Motor neuron (in vitro differentiated cells): ENCODE measurements around the gene MYRIP. TPM values are rescaled to one million over a fixed set of nuclear protein-coding genes. Genes with fewer than 3 reads are reported as not detected.
"Not testable (repeated sequence)": the region's sequence is repeated elsewhere in the genome, so short reads cannot be mapped to it uniquely, and the experiment has no call there.

Experiments used
- ATAC-seq, 8 experiments: fragments of 200-7000 bp; cut with Tn5 transposase; replicated peaks in 6 of 8; 2 replicates each; pipeline ENCODE4 v1.8.0; 2021; ENCODE audit warnings: mild to moderate bottlenecking in 8 of 8, moderate library complexity in 8 of 8
- H3K27ac ChIP-seq, 2 donors: fragments of 250-450 bp; sonication (Bioruptor Pico); 2 replicates each; pipeline ENCODE4 v1.9.0; 2021; ENCODE audit warnings: antibody characterized with exemption in 2 of 2, mild to moderate bottlenecking in 2 of 2, moderate library complexity in 1 of 2
- H3K4me1 ChIP-seq, 2 donors: fragments of 250-450 bp; sonication (Bioruptor Pico); replicated peaks in 1 of 2; 2 replicates each; pipeline ENCODE4 v1.6.1; 2021; ENCODE audit warnings: antibody characterized with exemption in 2 of 2, mild to moderate bottlenecking in 2 of 2, moderate library complexity in 1 of 2
- H3K4me3 ChIP-seq, 5 donors: fragments of 250-450 bp; sonication (Bioruptor Pico); 2 replicates each; pipeline ENCODE4 v1.9.0; 2021; ENCODE audit warnings: antibody characterized with exemption in 5 of 5, mild to moderate bottlenecking in 5 of 5, moderate library complexity in 4 of 5
- WGBS, 10 experiments: fragments of 450-650 bp; shearing (Covaris generic); methylation state at CpG; one replicate each; pipeline ENCODE4 v1.0.0; 2022; 5-methylcytosine and 5-hydroxymethylcytosine counted together
- in situ Hi-C, 9 experiments: fragments of 400-800 bp; cut with MboI; loops; one replicate each; pipeline ENCODE4 v1.15.0; 2021; ENCODE audit warnings: low sequenced_read_pairs in 9 of 9, low pct_unique_long_range_greater_than_20kb in 2 of 9; ENCODE audit not compliant: unreplicated experiment in 9 of 9
- total RNA-seq, 8 experiments: library from RNA; unstranded; fragments of 300-600 nt; gene quantifications; 2 replicates each; pipeline versions ENCODE4 v1.2.3 to v1.2.4, GENCODE V29; 2022

MYRIP gene
- total RNA-seq, 8 experiments from 2014 or later: 1.5 to 10.1 (median 3.2) TPM

DNA sequence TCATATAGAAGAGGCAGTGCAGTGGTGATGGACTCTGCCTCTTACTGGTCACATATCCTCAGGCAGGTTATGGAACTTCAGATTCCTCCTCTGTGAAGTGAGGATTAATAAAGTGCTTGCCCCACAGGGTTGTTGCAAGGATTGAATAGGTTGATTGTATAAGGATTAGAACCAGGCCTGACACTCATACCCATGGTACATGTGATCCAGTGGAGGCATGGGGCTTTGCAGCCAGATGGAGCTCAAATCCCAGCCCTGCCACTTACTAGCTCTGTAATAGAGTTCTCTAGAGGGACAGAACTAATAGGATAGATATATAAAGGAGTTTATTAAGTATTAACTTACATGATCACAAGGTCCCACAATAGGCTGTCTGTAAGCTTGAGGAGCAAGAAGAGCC lies 315.5 kb downstream of the MYRIP start:
- peaks cover 16 to 17% of the 10 kb centered on the region in 2 donors for H3K4me1 ChIP-seq
- no peak for ATAC-seq
- no peak overlapping the region for H3K4me3 ChIP-seq
- no peak overlapping the region for H3K27ac ChIP-seq
- in situ Hi-C loops: no loop called here

DNA sequence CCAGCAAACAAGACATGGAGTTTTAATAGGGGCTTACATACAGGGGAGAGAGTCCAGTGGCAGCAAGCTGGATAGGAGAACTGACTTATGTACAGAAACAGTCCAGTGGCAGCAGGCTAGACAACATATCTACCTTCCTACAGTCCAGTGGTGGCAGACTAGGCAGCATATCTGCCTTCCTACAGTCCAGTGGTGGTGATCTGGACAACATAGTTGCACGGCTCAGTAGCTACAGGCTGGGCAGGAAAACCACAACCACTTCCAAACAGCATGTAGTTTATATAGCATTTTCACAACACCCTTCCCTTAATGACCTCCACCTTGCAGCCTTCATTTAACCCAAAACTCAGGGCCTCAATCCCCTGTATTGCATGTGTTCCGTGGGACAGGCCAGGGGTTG lies 318.8 kb downstream of the MYRIP start:
- no peak for ATAC-seq
- WGBS, 10 experiments: 50 to 100% (median 80%) methylated on average over 1 to 2 of the region's 2 CpGs; no CpG with 5 or more reads in 3 of the 10 experiments
- Histone ChIP-seq H3K4me1 (no peaks in the 10 kb centered on the region), H3K4me3 (no peak overlapping the region), H3K27ac (no peak overlapping the region)
- in situ Hi-C loops: no loop called here

- H3K4me3 ChIP-seq: no peak overlapping the region
- 46 to 100% (median 100%) methylated on average over 1 to 3 of the region's 3 CpGs; no CpG with 5 or more reads in 1 of the 10 experiments for WGBS, 10 experiments
- ATAC-seq: no peak
- in situ Hi-C loops: no loop called here
- H3K4me1 ChIP-seq: no peaks in the 10 kb centered on the region
- no peak overlapping the region for H3K27ac ChIP-seq
Measured at GRCh38 chr3:40129510-40129909, 320.1 kb downstream of the MYRIP start.

GRCh38 chr3:40129981-40130380 lies 320.6 kb downstream of the MYRIP start:
- Histone ChIP-seq H3K4me1 (no peaks in the 10 kb centered on the region), H3K27ac (no peak overlapping the region), H3K4me3 (no peak overlapping the region)
- 43 to 100% (median 82%) methylated on average over 1 to 2 of the region's 2 CpGs; no CpG with 5 or more reads in 1 of the 10 experiments for WGBS, 10 experiments
- no peak for ATAC-seq
- in situ Hi-C loops: no loop called here

DNA sequence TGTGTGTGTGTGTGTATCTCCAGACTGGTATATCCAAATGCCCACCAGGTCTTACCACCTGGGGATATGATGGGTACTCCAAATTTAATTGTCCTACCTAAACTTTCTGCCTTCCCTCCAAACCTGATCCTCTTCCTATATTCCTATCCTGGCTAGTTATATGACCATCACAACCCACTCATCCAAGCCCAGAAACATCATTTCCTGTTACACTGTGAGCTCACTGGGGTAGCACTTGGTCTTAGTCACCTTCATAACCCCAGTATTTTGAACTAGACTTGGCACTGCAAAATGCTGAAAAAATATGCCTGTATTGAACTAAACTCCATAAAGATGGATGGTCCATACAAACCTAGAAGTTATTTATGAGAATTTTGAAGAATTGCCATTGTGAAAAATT lies 321.3 kb downstream of the MYRIP start:
- in situ Hi-C loops: no loop called here
- ATAC-seq: no peak
- no peak overlapping the region for H3K4me3 ChIP-seq
- H3K4me1 ChIP-seq: no peaks in the 10 kb centered on the region
- H3K27ac ChIP-seq: no peak overlapping the region

DNA sequence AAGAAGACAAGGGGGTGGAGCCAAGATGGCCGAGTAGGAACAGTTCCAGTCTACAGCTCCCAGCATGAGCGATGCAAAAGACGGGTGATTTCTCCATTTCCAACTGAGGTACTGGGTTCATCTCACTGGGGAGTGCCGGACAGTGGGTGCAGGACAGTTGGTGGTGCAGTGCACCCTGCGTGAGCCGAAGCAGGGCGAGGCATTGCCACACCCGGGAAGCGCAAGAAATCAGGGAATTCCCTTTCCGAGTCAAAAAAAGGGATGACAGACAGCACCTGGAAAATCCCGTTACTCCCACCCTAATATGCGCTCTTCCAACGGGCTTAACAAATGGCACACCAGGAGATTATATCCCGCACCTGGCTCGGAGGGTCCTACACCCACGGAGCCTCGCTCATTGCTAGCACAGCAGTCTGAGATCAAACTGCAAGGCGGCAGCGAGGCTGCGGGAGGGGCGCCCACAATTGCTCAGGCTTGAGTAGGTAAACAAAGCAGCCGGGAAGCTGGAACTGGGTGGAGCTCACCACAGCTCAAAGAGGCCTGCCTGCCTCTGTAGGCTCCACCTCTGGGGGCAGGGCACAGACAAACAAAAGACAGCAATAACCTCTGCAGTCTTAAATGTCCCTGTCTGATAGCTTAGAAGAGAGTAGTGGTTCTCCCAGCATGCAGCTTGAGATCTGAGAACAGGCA lies 324.6 kb downstream of the MYRIP start:
- H3K4me1 ChIP-seq, H3K4me3 ChIP-seq, H3K27ac ChIP-seq, ATAC-seq, in situ Hi-C loops: not testable (repeated sequence)
- 60 to 90% (median 89%) methylated on average over 1 to 14 of the region's 22 CpGs; no CpG with 5 or more reads in 7 of the 10 experiments for WGBS, 10 experiments

DNA sequence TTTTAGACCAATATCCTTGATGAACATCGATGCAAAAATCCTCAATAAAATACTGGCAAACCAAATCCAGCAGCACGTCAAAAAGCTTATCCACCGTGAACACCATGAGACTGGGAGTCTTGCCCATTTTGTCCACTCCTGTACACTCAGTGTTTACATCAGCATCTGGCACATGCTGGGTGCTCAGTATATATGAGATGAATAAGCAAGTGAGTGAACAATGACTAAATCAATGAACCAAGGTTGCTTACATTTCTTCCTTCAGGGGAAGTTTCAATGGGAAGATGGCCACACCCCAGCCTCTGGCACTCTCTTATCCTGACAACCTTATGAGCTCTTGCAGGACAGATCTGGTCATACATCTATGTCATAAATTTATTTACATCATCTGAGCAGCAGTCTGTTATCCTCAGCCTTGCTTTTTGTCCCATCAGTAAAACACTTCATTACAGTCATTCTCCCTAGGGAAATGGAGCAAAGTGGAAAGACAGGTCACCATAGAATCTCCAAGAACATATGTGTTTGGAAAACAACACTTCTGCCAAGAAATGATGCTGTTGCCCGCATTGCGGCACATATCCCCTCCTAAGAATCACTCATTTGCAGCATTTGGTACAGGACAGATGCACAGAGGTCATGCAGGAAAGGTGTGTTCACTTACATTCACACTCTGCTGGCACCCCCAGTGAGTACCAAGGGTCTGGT lies 328.3 kb downstream of the MYRIP start:
- 15 to 100% (median 77%) methylated on average over 1 to 4 of the region's 5 CpGs; no CpG with 5 or more reads in 2 of the 10 experiments for WGBS, 10 experiments
- in situ Hi-C loops: no loop called here
- ATAC-seq: peak in 3 of 8 experiments; percentile 60 to 86 (median 74)
- Histone ChIP-seq H3K4me3 (no peak overlapping the region), H3K4me1 (no peaks in the 10 kb centered on the region), H3K27ac (no peak overlapping the region)

GRCh38 chr3:40143283-40144090 lies 334.1 kb downstream of the MYRIP start:
- Histone ChIP-seq H3K4me1 (no peaks in the 10 kb centered on the region), H3K27ac (no peak overlapping the region), H3K4me3 (no peak overlapping the region)
- 8 to 97% (median 65%) methylated on average over 2 to 10 of the region's 10 CpGs; no CpG with 5 or more reads in 2 of the 10 experiments for WGBS, 10 experiments
- ATAC-seq: no peak
- in situ Hi-C loops: no loop called here

DNA sequence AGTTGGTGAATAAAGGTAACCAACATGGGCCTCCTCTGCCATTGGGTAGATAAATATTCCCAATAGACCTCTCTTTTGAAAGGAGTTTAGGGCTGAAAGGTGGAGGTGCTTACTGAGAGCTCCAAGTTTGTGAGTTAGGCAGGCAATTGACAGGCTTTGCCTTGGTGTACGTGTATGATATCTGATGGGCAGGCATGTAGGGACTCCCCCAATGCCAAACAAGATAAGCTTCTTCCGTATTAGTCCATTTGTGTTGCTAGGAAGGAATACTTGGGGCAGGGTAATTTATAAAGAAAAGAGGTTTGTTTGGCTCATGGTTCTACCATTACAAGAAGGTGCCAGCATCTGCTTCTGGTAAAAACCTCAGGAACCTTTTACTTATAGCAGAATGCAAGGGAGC lies 339.4 kb downstream of the MYRIP start:
- Histone ChIP-seq H3K4me1 (no peaks in the 10 kb centered on the region), H3K4me3 (no peak overlapping the region), H3K27ac (no peak overlapping the region)
- WGBS, 10 experiments: 0 to 86% (median 43%) methylated on average over 1 to 2 of the region's 2 CpGs; no CpG with 5 or more reads in 3 of the 10 experiments
- in situ Hi-C loops: no loop called here
- ATAC-seq: no peak

- Histone ChIP-seq H3K27ac (no peak overlapping the region), H3K4me1 (no peaks in the 10 kb centered on the region), H3K4me3 (no peak overlapping the region)
- peak in 2 of 8 experiments; percentile 47 to 86 for ATAC-seq
- whole genome bisulfite sequencing, 10 experiments: 0% methylated on average over 1 of the region's 1 CpG; no CpG with 5 or more reads in 8 of the 10 experiments
- in situ Hi-C loops: loop anchor here in 2 of 9 experiments (25.0 kb wide), 1 partner anchor 715 kb away; no protein-coding TSS in a partner anchor
Measured at GRCh38 chr3:40152482-40153133, 343.2 kb downstream of the MYRIP start.

GRCh38 chr3:40160933-40161332 lies 351.5 kb downstream of the MYRIP start:
- Histone ChIP-seq H3K27ac (no peak overlapping the region), H3K4me1 (no peaks in the 10 kb centered on the region), H3K4me3 (no peak overlapping the region)
- 60 to 100% (median 79%) methylated on average over 1 to 5 of the region's 6 CpGs; no CpG with 5 or more reads in 6 of the 10 experiments for WGBS, 10 experiments
- in situ Hi-C loops: loop anchor here in 2 of 9 experiments (25.0 kb wide), 1 partner anchor 724 kb away; no protein-coding TSS in a partner anchor
- no peak for ATAC-seq

GRCh38 chr3:40162616-40163015 lies 353.2 kb downstream of the MYRIP start:
- no peak overlapping the region for H3K27ac ChIP-seq
- no peaks in the 10 kb centered on the region for H3K4me1 ChIP-seq
- in situ Hi-C loops: loop anchor here in 2 of 9 experiments (25.0 kb wide), 1 partner anchor 725 kb away; no protein-coding TSS in a partner anchor
- no peak for ATAC-seq
- H3K4me3 ChIP-seq: no peak overlapping the region
